DOHH2 (cell line): Measurements from ENCODE around the gene FGGY.

Experiments
- H3F3A ChIP-seq: fragments of 200-600 bp; sonication (generic), shearing (Covaris generic); 2 replicates; pipeline ENCODE4 v1.6.0; 2016; ENCODE audit warnings: antibody characterized with exemption, mild to moderate bottlenecking; ENCODE audit not compliant: control insufficient read depth, insufficient read depth
- H3K27ac ChIP-seq: fragments of 200-600 bp; sonication (generic); 2 replicates; pipeline ENCODE4 v1.5.1; 2014; ENCODE audit warnings: low read depth, mild to moderate bottlenecking, low read length, moderate library complexity
- H3K27me3 ChIP-seq: fragments of 200-600 bp; sonication (generic); 2 replicates; pipeline ENCODE4 v1.6.1; 2014; ENCODE audit warnings: mild to moderate bottlenecking, low read length, mixed read lengths; ENCODE audit not compliant: control insufficient read depth
- H3K36me3 ChIP-seq: fragments of 200-600 bp; sonication (generic); 2 replicates; pipeline ENCODE4 v1.6.1; 2014; ENCODE audit warnings: mild to moderate bottlenecking, low read length, moderate library complexity, mixed read lengths; ENCODE audit not compliant: control insufficient read depth
- H3K4me1 ChIP-seq: fragments of 200-600 bp; sonication (generic); 2 replicates; pipeline ENCODE4 v1.6.1; 2014; ENCODE audit warnings: mild to moderate bottlenecking, low read length, mixed read lengths; ENCODE audit not compliant: control insufficient read depth
- H3K4me2 ChIP-seq: fragments of 200-600 bp; sonication (generic); 2 replicates; pipeline ENCODE4 v1.6.0; 2014; ENCODE audit warnings: mild to moderate bottlenecking, low read length, moderate library complexity
- H3K4me3 ChIP-seq: fragments of 200-600 bp; sonication (generic); 2 replicates; pipeline ENCODE4 v1.5.1; 2014; ENCODE audit warnings: mild to moderate bottlenecking, low read length, mixed read lengths
- H3K79me2 ChIP-seq: fragments of 200-600 bp; sonication (generic); 2 replicates; pipeline ENCODE4 v1.6.1; 2014; ENCODE audit warnings: mild to moderate bottlenecking, low read length, mixed read lengths; ENCODE audit not compliant: control insufficient read depth
- H3K9me2 ChIP-seq: fragments of 200-600 bp; sonication (generic); replicated peaks from 2 replicates; pipeline ENCODE4 v1.6.1; 2014; ENCODE audit warnings: mild to moderate bottlenecking, low read length, mixed read lengths; ENCODE audit not compliant: control insufficient read depth
- H3K9me3 ChIP-seq: fragments of 200-600 bp; sonication (generic); 2 replicates; pipeline ENCODE4 v1.6.1; 2014; ENCODE audit warnings: antibody characterized with exemption, low read length, mixed read lengths; ENCODE audit not compliant: control insufficient read depth, insufficient read depth
- H4K20me1 ChIP-seq: fragments of 200-600 bp; sonication (generic); 2 replicates; pipeline ENCODE4 v1.6.0; 2014; ENCODE audit warnings: low read depth, mild to moderate bottlenecking, antibody characterized with exemption, low read length, moderate library complexity; ENCODE audit not compliant: control insufficient read depth, insufficient read depth
- CTCF ChIP-seq: fragments of 200-600 bp; sonication (generic); IDR thresholded peaks from one replicate; pipeline ENCODE4 v1.5.1; 2014; ENCODE audit warnings: antibody characterized with exemption, mild to moderate bottlenecking, low read depth, low read length; ENCODE audit not compliant: poor library complexity, severe bottlenecking
- EZH2phosphoT487 ChIP-seq: fragments of 200-600 bp; sonication (generic); IDR thresholded peaks from 2 replicates; pipeline ENCODE4 v1.6.1; 2017; ENCODE audit warnings: borderline replicate concordance, mild to moderate bottlenecking, antibody characterized with exemption, low read length, moderate library complexity, mixed read lengths

Gene FGGY

DNA sequence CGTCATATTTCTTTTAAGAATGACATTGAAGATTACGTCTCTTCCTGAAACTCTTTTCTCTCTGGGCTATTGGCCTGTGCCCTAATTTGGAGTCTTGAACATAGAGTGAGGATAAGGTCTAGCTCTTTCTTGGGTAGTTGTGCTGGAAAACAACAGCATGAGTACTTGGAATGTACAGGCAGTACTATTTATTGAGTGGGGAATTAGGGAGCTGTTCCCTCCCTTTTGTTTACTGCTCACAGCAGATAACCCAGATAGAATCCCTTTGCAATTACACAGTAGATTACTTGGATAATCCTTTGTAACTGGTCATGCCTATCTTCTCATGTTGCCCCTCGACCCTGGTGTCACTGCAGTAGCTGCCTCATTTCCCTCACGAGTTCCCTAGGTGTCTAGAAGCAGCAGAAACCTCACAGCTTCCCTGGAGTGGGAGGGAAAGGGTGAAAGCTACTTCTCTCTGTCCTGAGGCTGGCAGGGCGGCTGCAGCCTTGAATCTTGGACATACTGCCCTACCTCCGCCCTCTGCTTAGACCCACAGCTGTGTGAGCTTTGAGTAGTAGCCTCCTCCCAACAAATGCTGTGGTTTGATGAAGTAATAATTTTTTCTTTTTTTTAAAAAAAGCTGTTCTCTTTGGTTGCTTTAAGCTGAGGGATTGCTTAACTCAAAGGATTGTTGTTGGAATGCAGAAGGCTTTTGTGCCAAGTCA lies 70.6 kb downstream of the FGGY start:
- no peak overlapping the region for H3K4me2 ChIP-seq
- TF ChIP-seq CTCF (no peak), EZH2phosphoT487 (no peak)
- no peaks in the 10 kb centered on the region for H3K9me2 ChIP-seq
- no peaks in the 10 kb centered on the region for H3K79me2 ChIP-seq
- no peak overlapping the region for H3K27ac ChIP-seq
- H3K36me3 ChIP-seq, result no peaks in the 10 kb centered on the region
- no peaks in the 10 kb centered on the region for H3K9me3 ChIP-seq
- no peaks in the 10 kb centered on the region for H4K20me1 ChIP-seq
- no peak overlapping the region for H3K4me3 ChIP-seq
- H3K27me3 ChIP-seq, result no peaks in the 10 kb centered on the region
- no peaks in the 10 kb centered on the region for H3F3A ChIP-seq
- H3K4me1 ChIP-seq, result no peaks in the 10 kb centered on the region

- Histone ChIP-seq H3K4me2 (no peak overlapping the region), H3K27me3 (no peaks in the 10 kb centered on the region), H3K9me2 (no peaks in the 10 kb centered on the region), H3K4me3 (no peak overlapping the region), H3K9me3 (no peaks in the 10 kb centered on the region), H3K4me1 (no peaks in the 10 kb centered on the region), H4K20me1 (no peaks in the 10 kb centered on the region), H3K36me3 (no peaks in the 10 kb centered on the region), H3F3A (no peaks in the 10 kb centered on the region), H3K79me2 (no peaks in the 10 kb centered on the region), H3K27ac (no peak overlapping the region)
- no peak for TF ChIP-seq CTCF
- TF ChIP-seq EZH2phosphoT487, result no peak
Observed at GRCh38 chr1:59368008-59368670, 71.2 kb downstream of the FGGY start.

- Histone ChIP-seq H3K27ac (no peak overlapping the region), H3F3A (no peaks in the 10 kb centered on the region), H4K20me1 (no peaks in the 10 kb centered on the region), H3K9me3 (no peaks in the 10 kb centered on the region), H3K36me3 (no peaks in the 10 kb centered on the region), H3K27me3 (no peaks in the 10 kb centered on the region), H3K4me2 (no peak overlapping the region), H3K4me3 (no peak overlapping the region), H3K79me2 (no peaks in the 10 kb centered on the region), H3K9me2 (no peaks in the 10 kb centered on the region), H3K4me1 (no peaks in the 10 kb centered on the region)
- TF ChIP-seq CTCF (no peak), EZH2phosphoT487 (no peak)
Observed at GRCh38 chr1:59375321-59376220, 78.7 kb downstream of the FGGY start.
